ENCODE data around the gene SNAP29.
"Not testable (repeated sequence)": the region's sequence is repeated elsewhere in the genome, so short reads cannot be mapped to it uniquely, and the experiment has no call there.

The SNAP29 gene

GRCh38 chr22:20834725-20835124 is 24.1 kb upstream of the SNAP29 start:
- no peak for DNase-seq (ENCODE audit: low read depth, low spot score)

- no peak for DNase-seq (ENCODE audit: low read depth, low spot score)
These were observed 21.6 kb upstream of the SNAP29 start for GRCh38 chr22:20836987-20837823.

GRCh38 chr22:20839354-20839753 is 19.5 kb upstream of the SNAP29 start:
- DNase-seq (ENCODE audit: low read depth, low spot score), result not testable (repeated sequence)

- DNase-seq (ENCODE audit: low read depth, low spot score), result no peak
These were observed 18.8 kb upstream of the SNAP29 start for GRCh38 chr22:20839837-20840645.

GRCh38 chr22:20840646-20841371 is 18.0 kb upstream of the SNAP29 start:
- peak; percentile 50 for DNase-seq (ENCODE audit: low read depth, low spot score)

GRCh38 chr22:20843501-20843900 is 15.3 kb upstream of the SNAP29 start:
- peak; percentile 37 for DNase-seq (ENCODE audit: low read depth, low spot score)

GRCh38 chr22:20844055-20845037 is 14.5 kb upstream of the SNAP29 start:
- DNase-seq (ENCODE audit: low read depth, low spot score), result no peak

- DNase-seq (ENCODE audit: low read depth, low spot score), result no peak
These were observed 11.4 kb upstream of the SNAP29 start for GRCh38 chr22:20847318-20847822.

GRCh38 chr22:20852076-20852475 is 6.7 kb upstream of the SNAP29 start:
- no peak for DNase-seq (ENCODE audit: low read depth, low spot score)

GRCh38 chr22:20852503-20852902 is 6.3 kb upstream of the SNAP29 start:
- no peak for DNase-seq (ENCODE audit: low read depth, low spot score)

- peak; percentile 18 for DNase-seq (ENCODE audit: low read depth, low spot score)
These were observed 5.6 kb upstream of the SNAP29 start for GRCh38 chr22:20853236-20853660.

- no peak for DNase-seq (ENCODE audit: low read depth, low spot score)
These were observed 1.6 kb upstream of the SNAP29 start for GRCh38 chr22:20857247-20857643.

GRCh38 chr22:20857838-20858614 is 781 bp upstream of the SNAP29 start:
- peak; percentile 92 for DNase-seq (ENCODE audit: low read depth, low spot score)

- no peak for DNase-seq (ENCODE audit: low read depth, low spot score)
These were observed 808 bp downstream of the SNAP29 start for GRCh38 chr22:20859615-20860014.

- no peak for DNase-seq (ENCODE audit: low read depth, low spot score)
These were observed 3.7 kb downstream of the SNAP29 start for GRCh38 chr22:20862540-20862939.

GRCh38 chr22:20863366-20863765 is 4.6 kb downstream of the SNAP29 start:
- no peak for DNase-seq (ENCODE audit: low read depth, low spot score)

GRCh38 chr22:20864186-20864908 is 5.5 kb downstream of the SNAP29 start:
- DNase-seq (ENCODE audit: low read depth, low spot score), result no peak

- DNase-seq (ENCODE audit: low read depth, low spot score), result no peak
These were observed 6.5 kb downstream of the SNAP29 start for GRCh38 chr22:20865331-20865730.

GRCh38 chr22:20865875-20866445 is 7.2 kb downstream of the SNAP29 start:
- DNase-seq (ENCODE audit: low read depth, low spot score), result peak; percentile 76
